ENCODE results near the gene DCAF15.
"Not testable (repeated sequence)": the region's sequence is repeated elsewhere in the genome, so short reads cannot be mapped to it uniquely, and the experiment has no call there.

The DCAF15 gene

DNA sequence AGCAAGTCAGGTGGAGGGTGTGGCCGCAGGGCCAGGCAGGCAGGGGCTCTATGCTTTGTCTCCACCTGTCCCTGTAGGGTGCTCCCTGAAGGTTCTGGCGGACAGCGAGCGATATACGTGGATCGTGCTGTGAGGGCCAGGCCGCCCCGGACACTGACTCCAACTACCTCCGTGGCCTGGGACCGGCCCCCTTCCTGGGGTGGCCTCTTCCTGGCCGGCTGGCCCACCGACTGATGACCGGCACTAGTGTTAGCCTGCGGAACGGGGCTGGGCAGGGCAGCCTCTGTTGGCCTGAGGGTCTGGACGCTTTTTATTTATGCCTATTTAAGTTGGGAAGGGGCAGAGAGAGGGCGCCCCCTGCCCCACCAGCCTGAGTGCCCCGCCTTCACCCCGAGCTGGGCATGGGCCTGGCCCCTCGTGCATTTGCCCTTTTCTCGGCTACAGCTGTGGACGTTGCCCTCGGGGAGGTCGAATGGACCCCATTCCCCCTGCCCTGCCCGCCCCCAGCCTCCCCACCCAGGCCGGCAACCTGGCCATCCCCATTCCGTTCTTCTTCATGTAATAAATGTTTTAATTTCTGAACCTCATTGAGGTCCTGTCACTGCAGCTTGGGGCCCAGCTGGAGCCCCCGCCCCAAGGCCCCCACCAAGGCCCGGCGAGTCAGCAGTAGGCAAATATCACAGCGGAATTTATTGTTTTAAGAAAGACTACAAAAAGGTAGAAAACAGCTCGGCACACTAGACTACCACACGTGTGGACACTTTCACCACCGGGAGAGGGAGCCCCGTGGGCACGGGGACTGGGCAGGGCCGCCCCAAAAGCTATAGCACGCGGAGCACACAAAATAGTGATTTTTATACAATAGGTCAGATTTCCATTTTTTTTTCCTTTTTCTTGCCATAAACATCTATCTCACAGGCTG is 8.8 kb downstream of the DCAF15 start:
- no peak for DNase-seq

DNA sequence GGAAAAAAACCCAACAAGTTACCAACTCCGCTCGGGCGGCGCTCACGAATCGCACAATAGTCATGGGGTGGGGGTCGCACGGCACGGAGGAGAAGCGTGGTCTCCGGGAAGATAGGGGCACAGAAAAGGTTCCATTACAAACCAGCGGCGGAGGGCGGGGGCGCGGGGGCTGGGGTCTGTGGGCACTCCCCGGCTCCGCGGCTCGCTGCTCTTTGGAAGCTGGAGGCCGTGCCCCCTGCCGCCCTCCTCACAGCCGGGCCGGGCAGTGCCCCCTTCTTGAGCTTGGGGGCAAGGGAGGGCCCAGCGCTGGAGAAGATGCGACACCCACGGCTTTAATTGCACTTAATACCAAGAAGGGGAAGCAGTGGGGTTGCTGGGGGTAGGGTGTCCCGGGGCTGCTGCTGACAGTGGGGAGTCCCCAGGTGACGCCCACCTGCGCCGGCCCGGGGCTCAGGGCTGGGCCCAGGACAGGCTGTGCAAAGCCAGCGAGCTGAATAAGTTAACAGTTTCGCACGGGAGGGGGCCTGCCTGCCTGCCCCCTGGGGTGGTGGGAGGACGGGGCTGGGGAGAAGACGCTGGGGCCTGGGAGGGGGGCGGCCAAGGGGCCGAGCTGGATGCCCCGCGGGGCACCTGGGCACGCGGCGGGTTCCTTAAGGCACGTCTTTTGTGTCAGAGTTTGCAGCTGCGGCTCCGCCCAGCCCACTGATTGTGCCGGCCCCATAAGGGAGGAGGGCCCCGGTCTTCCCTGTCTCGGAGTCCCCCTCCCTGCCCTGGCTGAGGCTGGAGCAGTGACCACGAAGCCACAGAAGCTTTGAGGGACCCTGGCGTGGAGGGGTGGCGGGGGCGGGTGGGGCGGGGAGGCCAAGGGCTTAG is 9.8 kb downstream of the DCAF15 start:
- DNase-seq, result no peak

DNA sequence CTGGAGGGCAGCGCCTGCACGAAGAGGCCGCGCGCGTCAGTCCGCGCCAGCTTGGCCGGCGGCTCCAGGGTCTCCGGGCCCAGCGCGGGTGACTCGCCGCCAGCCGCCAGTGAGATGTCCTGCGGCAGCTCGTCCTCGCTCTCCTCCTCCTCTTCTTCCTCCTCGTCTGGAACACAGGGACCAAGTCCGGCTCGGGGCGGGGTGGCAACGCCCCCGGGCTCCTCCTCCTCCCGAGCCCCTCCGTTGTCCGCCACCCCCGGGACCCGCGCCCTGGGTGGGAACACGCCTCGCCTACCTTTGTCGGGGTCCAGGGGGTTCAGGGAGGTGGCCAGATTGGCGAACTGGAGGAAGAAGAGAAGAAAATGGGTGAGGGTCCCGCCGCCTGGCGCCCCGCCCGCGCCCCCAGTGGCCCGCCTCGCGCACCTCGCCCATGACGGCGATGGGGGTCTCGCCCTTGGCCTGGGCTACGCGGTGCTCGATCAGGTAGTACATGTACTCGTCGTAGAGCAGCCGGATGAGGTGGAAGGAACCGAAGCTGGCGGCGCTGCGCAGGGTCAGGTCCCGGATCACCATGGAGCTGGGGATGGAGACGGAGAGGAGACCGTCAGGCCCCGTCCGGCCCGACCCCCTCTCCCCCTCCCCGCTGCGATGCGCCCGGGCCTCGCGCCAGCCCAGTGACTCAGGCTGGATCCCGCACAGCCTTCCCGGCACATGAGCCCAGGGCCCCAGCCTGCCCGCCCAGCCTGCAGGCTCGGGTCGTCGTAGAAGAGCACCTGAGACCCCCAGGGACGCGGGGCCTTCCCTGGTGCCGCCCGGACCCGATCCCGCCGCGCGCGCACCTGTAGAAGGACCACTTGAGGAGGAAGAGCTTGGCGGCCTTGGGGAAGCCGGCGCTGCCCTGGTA is 10.6 kb downstream of the DCAF15 start:
- no peak for DNase-seq

DNA sequence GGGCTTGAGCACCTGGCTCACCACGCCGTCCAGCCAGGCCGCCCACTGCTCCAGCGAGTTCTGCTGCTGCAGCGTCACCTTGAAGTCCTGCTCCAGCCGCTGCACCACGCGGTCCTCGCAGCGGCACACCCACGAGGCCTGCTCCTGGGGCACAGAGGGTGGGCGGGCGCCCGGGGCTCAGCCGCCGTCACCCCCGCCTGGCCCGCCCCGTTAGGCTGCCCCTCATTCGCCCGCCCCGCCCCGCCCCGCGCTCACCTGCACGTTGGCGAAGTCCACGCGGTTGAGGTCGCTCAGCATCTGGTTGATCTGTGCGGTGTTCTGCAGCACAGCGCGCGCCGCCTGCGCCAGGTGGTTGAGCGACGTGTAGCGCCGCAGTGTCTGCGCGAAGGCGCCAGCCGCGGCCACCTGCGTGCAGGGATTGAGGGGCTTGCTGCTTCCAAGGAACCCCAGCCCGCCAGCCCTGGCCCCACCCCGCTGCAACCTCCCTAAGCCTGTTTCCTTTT is 11.3 kb downstream of the DCAF15 start:
- no peak for DNase-seq

DNA sequence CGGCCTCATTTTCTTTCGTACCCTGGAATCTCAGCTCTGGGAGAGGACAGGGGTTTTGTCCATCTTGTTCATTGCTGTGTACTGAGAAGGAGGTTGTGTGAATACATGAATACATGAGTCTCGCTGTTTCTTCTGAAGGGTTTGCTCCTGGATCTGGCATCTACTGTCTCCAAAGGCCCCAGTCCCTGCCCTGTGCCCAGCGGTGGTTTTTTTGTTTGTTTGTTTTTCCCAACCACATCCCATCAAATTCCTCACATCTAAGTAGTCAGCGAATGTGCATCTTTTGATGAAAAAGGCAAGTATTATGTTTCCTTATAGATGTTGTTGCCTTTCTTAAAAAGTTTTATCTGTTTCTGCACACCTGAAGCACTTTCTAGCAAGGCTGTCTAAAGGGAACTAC is 12.5 kb downstream of the DCAF15 start:
- no peak for DNase-seq

DNA sequence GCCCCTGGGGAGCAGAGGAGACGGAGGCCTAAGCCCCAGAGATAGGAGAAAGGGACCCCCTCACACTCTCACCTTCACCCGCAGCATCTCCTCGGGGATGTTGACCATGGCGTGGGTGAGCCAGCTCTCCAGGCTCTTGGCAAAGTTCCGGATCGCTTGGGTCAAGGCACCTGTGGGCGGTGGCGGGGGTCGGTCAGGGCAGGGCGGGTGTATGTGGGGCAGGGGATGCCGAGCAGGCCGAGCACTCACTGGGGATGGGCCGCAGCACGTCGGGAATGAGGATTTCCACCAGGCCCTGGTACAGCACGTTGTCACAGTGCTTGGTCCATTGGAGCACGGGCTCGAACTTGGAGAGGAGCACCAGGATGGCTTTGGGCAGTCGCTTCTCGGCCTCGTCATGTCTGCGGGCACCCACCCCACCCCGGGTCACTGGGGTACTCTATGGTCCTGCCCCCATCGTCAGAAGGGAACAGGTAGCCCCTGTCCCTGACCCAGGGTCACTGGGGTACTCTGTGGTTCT is 13.1 kb downstream of the DCAF15 start:
- no peak for DNase-seq

DNA sequence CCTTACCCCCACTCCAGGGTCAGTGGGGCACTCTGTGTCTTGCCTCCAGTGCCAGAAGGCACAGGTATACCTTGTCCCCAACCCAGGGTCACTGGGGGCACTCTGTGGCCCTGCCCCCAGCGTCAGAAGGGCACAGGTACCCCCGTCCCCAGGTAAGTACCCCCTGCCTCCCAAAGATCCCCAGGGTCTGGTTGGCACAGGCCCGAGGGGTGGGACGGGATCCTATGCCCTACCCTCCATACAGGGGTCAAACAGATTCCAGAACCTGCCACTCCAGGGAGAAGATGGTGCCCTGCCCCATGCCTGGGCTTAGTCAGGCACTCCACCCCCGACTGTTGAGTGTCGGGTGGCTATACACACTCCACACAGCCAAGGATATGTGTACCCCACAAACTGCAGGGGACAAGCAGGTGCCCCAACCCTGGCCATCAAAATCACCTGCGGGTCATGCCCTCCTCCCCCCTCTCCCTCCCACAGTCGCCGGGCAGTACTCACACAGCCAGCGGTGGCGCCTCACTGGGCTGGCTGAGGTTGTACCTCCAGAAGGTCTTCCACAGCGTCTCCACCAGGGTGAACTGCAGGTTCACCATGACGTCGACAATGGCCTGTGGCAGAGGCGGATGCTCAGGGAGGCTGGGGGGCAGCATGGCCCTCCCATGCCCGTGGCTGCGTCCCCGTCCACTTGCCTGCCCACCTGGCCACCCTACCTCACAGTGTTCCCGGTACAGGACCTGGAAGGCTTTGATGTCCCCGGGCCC is 13.8 kb downstream of the DCAF15 start:
- DNase-seq, result no peak

DNA sequence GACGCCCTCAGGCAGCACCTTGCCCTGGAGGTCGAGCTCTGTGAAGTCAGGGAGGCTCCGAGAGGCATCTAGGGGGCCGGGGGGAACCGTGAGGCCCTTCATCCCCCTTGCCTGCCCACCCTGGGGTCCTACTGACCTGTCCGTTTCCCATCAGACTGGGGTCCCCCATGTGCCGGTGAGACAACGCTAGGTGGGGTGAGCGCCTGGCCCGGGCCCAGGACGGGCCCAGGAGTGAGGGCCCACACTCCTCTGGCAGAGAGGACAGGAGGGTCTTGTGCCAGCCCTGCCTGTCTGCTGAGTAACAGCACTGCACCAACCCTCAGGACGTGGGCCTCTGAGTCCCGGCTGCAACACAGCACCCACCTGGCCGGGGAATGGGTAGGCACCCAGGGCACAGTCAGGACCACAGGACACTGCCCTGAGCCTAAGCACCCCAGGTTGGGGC is 14.4 kb downstream of the DCAF15 start:
- no peak for DNase-seq

DNA sequence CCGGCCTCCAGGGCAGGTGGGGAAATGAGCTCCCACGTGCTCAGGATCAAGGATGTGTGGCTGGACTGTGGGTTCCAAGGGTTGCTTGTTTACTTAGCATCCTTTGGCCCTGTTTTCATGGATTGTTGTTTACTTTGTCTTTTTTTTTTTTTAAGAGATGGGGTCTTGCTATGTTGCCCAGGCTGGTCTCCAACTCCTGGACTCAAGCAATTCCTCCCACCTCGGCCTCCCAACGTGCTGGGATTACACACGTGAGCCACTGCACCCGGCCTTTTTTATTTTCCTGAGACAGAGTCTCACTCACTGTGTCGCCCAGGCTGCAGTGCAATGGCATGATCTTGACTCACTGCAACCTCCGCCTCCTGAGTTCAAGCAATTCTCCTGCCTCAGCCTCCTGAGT is 14.9 kb downstream of the DCAF15 start:
- not testable (repeated sequence) for DNase-seq

DNA sequence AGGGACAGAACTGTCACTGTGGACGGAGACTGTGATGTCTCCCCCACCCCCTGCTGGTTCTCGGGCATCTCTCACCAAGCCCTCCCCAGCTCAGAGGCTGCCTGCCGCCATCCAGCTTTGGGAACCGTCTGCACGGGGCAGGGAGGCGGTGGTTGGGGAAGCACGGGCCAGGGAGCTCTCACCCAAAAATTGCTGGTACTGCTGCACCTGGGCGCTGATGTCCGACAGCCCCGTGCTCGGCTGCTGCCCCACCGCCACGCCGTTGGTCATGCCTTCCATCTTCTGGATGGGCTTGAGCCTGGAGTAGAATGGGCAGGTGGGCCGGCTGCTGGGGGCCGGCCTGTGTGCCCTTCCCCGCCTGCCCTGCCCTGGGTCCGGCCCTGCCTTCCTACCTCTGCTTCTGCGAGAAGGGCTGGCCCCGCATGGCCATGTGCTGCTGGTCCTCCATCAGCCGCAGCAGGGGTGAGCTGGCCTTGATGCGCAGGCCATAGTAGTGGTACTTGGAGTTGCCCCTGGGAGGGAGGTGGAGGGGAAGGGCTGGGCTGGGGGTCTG is 16.1 kb downstream of the DCAF15 start:
- no peak for DNase-seq

DNA sequence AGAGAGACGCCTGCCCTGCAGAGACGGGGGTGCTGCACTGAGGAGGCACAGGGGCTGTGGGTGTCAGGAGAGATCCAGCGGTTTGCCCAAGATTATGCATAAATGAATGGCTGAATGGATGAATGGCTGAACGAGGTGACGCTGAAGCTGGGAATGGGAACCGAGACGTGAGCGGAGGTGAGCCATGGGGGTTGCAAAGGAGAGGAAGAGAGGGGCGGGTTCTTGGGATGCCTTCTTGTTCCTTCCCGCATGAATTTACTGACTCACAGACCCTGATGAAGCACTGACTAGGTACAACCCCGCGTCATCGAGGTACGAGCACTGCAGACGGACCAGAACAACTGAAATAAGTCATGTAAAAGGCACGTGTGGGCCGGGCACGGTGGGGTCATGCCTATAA is 16.7 kb downstream of the DCAF15 start:
- DNase-seq, result no peak

DNA sequence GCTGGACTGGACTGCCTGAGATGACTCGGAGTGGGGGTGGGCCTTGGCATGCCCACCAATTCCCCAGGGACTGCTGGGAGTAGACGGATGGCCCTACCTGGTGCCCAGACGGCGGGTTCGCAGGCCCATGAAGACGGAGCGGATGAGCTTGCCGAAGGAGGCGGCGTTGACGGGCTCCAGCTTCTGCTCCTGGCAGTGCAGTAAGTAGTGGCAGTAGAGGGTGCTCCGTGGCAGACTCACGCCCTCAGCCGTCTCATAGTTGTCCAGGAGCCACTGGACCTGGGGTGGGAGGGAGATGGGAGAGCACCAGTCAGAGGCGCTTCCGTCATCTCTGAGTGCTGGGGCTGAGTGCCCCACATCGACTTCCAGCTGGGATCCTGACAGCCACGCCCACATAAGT is 17.6 kb downstream of the DCAF15 start:
- no peak for DNase-seq

DNA sequence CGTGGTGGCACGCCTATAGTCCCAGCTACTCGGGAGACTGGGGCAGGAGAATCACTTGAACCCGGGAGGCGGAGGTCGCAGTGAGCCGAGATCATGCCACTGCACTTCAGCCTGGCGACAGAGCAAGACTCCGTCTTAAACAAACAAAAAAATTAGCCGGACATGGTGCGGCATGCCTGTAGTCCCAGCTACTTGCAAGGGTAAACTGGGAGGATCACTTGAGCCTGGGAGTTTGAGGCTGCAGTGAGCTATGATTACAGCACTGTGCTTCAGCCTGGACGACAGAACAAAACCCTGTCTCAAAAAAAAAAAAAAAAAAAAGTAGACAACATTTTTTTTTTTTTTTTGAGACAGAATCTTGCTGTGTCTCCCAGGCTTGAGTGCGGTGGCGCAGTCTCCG is 19.6 kb downstream of the DCAF15 start:
- DNase-seq, result not testable (repeated sequence)

DNA sequence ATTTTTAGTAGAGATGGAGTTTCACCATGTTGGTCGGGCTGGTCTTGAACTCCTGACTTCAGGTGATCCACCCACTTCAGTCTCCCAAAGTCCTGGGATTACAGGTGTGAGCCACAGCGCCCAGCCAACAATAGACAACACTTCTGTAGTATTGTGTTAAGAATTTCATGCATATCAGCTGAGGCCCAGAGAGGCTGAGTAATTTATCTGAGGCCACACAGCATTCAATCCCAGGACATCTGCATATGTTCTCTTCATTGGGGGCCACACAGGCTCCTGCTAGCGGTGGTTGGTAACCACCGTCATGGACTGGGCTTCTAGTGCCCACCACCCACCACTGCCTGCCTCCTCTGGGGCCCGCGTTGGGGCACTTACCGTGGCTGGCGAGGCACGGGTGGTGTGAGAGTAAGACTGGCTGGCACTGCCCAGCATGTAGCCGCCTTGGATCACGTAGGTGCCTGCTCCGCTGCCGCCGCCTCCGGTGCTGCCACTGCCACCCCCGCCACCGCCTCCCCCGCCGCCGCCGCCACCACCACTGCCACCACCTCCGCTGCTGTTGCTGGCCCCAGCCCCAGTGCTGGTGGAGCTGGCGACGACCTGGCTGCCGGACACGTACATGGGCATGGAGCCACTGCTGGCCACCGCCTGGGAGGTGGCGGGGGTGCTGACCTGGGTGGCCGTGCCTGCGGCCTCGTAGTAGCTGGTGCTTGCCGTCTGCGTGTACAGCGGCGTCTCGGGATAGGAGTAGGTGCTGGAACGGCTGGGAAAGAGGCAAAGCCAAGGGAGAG is 20.3 kb downstream of the DCAF15 start:
- no peak for DNase-seq

DNA sequence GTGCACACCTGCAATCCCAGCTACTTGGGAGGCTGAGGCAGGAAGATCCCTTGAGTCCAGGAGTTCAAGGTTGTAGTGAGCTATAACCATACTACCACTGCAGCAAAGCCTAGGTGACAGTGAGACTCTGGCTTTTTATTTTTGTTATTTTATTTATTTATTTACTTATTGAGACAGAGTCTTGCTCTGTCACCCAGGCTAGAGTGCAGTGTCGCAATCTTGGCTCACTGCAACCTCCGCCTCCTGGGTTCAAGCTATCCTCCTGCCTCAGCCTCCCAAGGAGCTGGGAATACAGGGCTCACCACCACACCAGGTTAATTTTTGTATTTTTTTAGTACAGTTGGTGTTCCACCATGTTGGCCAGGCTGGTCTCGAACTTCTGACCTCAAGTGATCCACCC is 21.2 kb downstream of the DCAF15 start:
- DNase-seq, result not testable (repeated sequence)

DNA sequence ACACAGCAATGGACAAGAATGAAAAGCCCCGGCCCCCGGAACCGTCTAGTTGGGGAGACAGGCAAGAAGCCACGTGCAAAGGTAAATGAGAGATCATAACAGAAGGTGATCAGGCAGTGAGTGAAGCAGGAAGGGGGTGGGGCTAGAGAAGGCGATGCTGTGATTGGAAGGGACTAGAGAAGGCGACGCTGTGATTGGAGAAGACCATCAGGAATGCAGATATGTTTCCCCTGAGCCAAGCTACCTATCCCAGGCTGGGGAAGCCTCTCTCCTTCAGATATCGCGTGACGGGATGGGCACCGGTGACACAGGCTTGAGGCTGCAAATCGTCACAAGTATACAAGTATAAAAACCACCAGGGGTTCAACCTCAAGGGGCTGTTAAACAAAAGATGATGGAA is 21.8 kb downstream of the DCAF15 start:
- no peak for DNase-seq

DNA sequence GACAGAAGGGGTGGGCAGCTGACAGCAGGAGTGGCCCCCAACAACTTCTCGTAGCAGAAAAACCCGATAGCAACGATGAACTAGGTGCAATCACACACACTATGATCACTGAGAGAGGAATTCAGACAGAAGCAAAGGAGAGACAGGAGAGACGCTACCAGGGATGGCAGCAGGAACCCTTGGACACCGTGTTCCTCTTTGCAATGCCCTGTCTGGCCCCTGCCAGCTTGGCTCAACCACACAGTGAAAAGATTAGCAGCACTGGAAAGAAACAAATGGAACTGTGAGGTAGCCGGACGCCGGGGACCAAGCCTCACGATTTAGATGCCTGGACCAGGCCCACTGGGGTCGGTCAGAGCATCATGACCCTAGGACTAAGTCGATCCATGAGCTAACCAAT is 23.6 kb downstream of the DCAF15 start:
- no peak for DNase-seq

DNA sequence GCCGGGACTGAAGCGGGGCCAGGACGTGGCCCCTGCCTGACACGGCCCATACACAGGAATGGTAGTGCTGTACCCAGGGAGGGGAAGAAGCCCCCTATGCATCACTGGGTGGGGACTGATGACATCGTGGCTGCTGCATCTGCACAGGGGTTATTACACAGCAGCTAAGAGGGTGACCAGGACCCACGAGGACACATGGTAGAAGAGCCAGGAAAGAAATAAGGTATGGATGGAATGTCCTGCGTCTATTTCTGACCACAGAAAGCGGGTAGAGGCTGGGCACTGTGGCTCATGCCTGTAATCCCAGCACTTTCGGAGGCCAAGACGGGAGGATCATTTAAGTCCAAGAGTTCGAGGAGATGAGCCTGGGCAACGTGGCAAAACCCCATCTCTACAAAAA is 24.1 kb downstream of the DCAF15 start:
- no peak for DNase-seq

DNA sequence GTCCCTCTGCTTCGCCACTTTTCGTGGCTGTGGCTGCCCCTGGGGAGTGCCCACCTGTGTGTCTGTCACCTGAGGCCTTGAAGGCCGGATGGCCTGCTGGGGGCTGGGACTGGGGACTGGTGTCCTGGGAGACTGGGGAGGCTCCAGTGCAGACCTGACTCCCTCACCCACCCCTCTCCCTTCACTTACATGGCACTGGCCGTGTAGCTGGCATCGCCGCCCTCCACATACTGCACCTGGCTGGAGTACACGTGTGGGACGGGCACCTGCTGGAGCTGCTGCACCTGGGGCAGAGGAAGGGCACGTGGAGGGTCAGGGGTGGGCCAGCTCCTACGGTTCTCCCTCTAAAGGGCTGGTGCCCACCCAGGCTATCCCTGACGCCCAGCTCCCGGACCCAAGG is 25.5 kb downstream of the DCAF15 start:
- no peak for DNase-seq

Measured in activated CD4-positive, CD25-positive, alpha-beta regulatory T cell (primary cell).